CD14-positive monocyte (primary cell): Measurements from ENCODE around the gene BAIAP2L2. TPM values are rescaled to one million over a fixed set of nuclear protein-coding genes. Genes with fewer than 3 reads are reported as not detected.

Experiments used
- DNase-seq, 3 donors: peaks; one replicate each; pipeline ENCODE4 v3.0.0-alpha.2; 2011 to 2022
- H2AFZ ChIP-seq: 2 replicates; pipeline ENCODE4 v1.6.0; 2012; ENCODE audit warnings: mild to moderate bottlenecking, low read depth, low read length, inconsistent platforms; ENCODE audit not compliant: insufficient read depth, poor library complexity, severe bottlenecking
- H3K27ac ChIP-seq, 2 donors: 1 replicate in 1 of 2; 2 replicates in 1 of 2; pipeline ENCODE4 v1.5.1; 2012 to 2013; ENCODE audit warnings: low read length in 2 of 2, control low read depth in 1 of 2, inconsistent platforms in 1 of 2, low read depth in 1 of 2, mild to moderate bottlenecking in 1 of 2
- H3K27me3 ChIP-seq, 2 donors: one replicate each; pipeline versions ENCODE4 v1.6.0 to v1.6.1; 2011 to 2013; ENCODE audit warnings: low read length in 2 of 2; ENCODE audit not compliant: control insufficient read depth in 2 of 2, insufficient read depth in 2 of 2
- H3K36me3 ChIP-seq, 2 donors: replicated peaks in 1 of 2; 1 replicate in 1 of 2; 2 replicates in 1 of 2; pipeline versions ENCODE4 v1.5.1 to v1.6.1; 2012 to 2013; ENCODE audit warnings: low read length in 2 of 2, control low read depth in 1 of 2, inconsistent platforms in 1 of 2, mild to moderate bottlenecking in 1 of 2; ENCODE audit not compliant: insufficient read depth in 2 of 2, control insufficient read depth in 1 of 2
- H3K4me1 ChIP-seq, 2 donors: 1 replicate in 1 of 2; 2 replicates in 1 of 2; pipeline versions ENCODE4 v1.5.1 to v1.6.1; 2012 to 2013; ENCODE audit warnings: low read length in 2 of 2, control low read depth in 1 of 2, inconsistent platforms in 1 of 2, mild to moderate bottlenecking in 1 of 2, moderate library complexity in 1 of 2; ENCODE audit not compliant: insufficient read depth in 2 of 2, control insufficient read depth in 1 of 2
- H3K4me2 ChIP-seq: replicated peaks from 2 replicates; pipeline ENCODE3; 2012; ENCODE audit warnings: low read length, moderate library complexity, mild to moderate bottlenecking; ENCODE audit not compliant: poor library complexity, severe bottlenecking; ENCODE audit errors: extremely low read depth
- H3K4me3 ChIP-seq, 3 experiments: fragments of 200-600 bp in 1 of 3; sonication (generic) in 1 of 3; replicated peaks in 1 of 3; 1 replicate in 2 of 3; 2 replicates in 1 of 3; pipeline ENCODE4 v1.5.1; 2011 to 2013; ENCODE audit warnings: low read length in 3 of 3, mild to moderate bottlenecking in 3 of 3, control low read depth in 2 of 3, low read depth in 2 of 3, inconsistent platforms in 1 of 3, moderate library complexity in 1 of 3
- H3K79me2 ChIP-seq: 2 replicates; pipeline ENCODE4 v1.6.0; 2012; ENCODE audit warnings: mild to moderate bottlenecking, control low read depth, inconsistent platforms, low read length, moderate library complexity; ENCODE audit not compliant: insufficient read depth
- H3K9ac ChIP-seq: 2 replicates; pipeline ENCODE4 v1.6.0; 2017; ENCODE audit warnings: low read length, mild to moderate bottlenecking; ENCODE audit not compliant: insufficient read depth, poor library complexity, severe bottlenecking
- H3K9me3 ChIP-seq, 2 donors: replicated peaks in 1 of 2; 1 replicate in 1 of 2; 2 replicates in 1 of 2; pipeline versions ENCODE4 v1.5.1 to v1.6.1; 2012 to 2013; ENCODE audit warnings: low read length in 2 of 2, control low read depth in 1 of 2; ENCODE audit not compliant: control insufficient read depth in 1 of 2, insufficient read depth in 1 of 2
- H4K20me1 ChIP-seq: 2 replicates; pipeline ENCODE4 v1.6.0; 2012; ENCODE audit warnings: mild to moderate bottlenecking, low read length, control low read depth, moderate library complexity; ENCODE audit not compliant: insufficient read depth
- H3K27ac Mint-ChIP-seq, 7 donors: one replicate each; pipeline ENCODE4 v1.8.0; 2020; ENCODE audit warnings: mild to moderate bottlenecking in 7 of 7, mixed read lengths in 7 of 7, moderate library complexity in 6 of 7, inconsistent platforms in 2 of 7
- H3K27me3 Mint-ChIP-seq, 3 donors: one replicate each; pipeline ENCODE4 v1.8.0; 2021 to 2022; ENCODE audit warnings: low read depth in 3 of 3, mild to moderate bottlenecking in 3 of 3, mixed read lengths in 3 of 3, moderate library complexity in 3 of 3, inconsistent platforms in 1 of 3
- H3K36me3 Mint-ChIP-seq, 2 donors: one replicate each; pipeline ENCODE4 v1.8.0; 2020; ENCODE audit warnings: mixed read lengths in 2 of 2, inconsistent platforms in 1 of 2, mild to moderate bottlenecking in 1 of 2
- H3K4me1 Mint-ChIP-seq: one replicate; pipeline ENCODE4 v1.8.0; 2020; ENCODE audit warnings: mild to moderate bottlenecking, mixed read lengths
- H3K4me3 Mint-ChIP-seq, 2 donors: one replicate each; pipeline ENCODE4 v1.8.0; 2020; ENCODE audit warnings: mild to moderate bottlenecking in 2 of 2, mixed read lengths in 2 of 2, moderate library complexity in 1 of 2
- H3K9me3 Mint-ChIP-seq, 7 donors: one replicate each; pipeline ENCODE4 v1.8.0; 2020 to 2022; ENCODE audit warnings: mixed read lengths in 7 of 7, mild to moderate bottlenecking in 6 of 7, moderate library complexity in 6 of 7, inconsistent platforms in 2 of 7
- CTCF ChIP-seq: fragments of 200-600 bp; IDR thresholded peaks from one replicate; pipeline ENCODE4 v1.8.0; 2022; ENCODE audit warnings: antibody characterized with exemption, mild to moderate bottlenecking
- WGBS: methylation state at CpG from one replicate; pipeline ENCODE4 v1.1.5; 2013; ENCODE audit warnings: missing lambda C conversion rate; ENCODE audit not compliant: insufficient coverage; 5-methylcytosine and 5-hydroxymethylcytosine counted together
- intact Hi-C, 2 donors: fragments of 100-400 bp; cut with micrococcal nuclease; formaldehyde crosslinking; loops; one replicate each; pipeline versions ENCODE4 v1.15.0 to v1.15.1; 2023
- polyA plus RNA-seq, 3 donors: library from polyadenylated mRNA; depleted of rRNA in 1 of 3; unstranded in 2 of 3; stranded (reverse) in 1 of 3; fragments of 300-500 nt in 2 of 3; fragments of >200 nt in 1 of 3; fragmentation: Illumina TruSeq in 2 of 3; gene quantifications; 1 replicate in 2 of 3; 2 replicates in 1 of 3; pipeline ENCODE4 v1.2.3, GENCODE V29; 2012 to 2021

Gene BAIAP2L2
- polyA plus RNA-seq, 3 donors = 0.11 TPM; not detected in 2

- Histone ChIP-seq H3K27ac (no peak overlapping the region), H3K4me1 (no peaks in the 10 kb centered on the region), H3K9ac (no peak overlapping the region), H2AFZ (no peak overlapping the region), H3K27me3 (no peaks in the 10 kb centered on the region), H3K4me2 (no peak overlapping the region), H3K79me2 (no peaks in the 10 kb centered on the region), H3K36me3 (no peaks in the 10 kb centered on the region), H3K4me3 (no peak overlapping the region), H4K20me1 (no peaks in the 10 kb centered on the region), H3K9me3 (no peaks in the 10 kb centered on the region)
- no peak for DNase-seq
- Mint-ChIP-seq H3K9me3 (no peaks in the 10 kb centered on the region), H3K4me1 (no peaks in the 10 kb centered on the region), H3K27me3 (peaks cover 0 to 2% (median 2%) of the 10 kb centered on the region in 3 donors), H3K27ac (no peak overlapping the region), H3K4me3 (no peak overlapping the region), H3K36me3 (no peaks in the 10 kb centered on the region)
- TF ChIP-seq CTCF = no peak
- WGBS = 92% methylated on average over 6 of the region's 32 CpGs
- intact Hi-C loops = no loop called here
Observed at GRCh38 chr22:38097557-38098409, 12.7 kb downstream of the BAIAP2L2 start.

DNA sequence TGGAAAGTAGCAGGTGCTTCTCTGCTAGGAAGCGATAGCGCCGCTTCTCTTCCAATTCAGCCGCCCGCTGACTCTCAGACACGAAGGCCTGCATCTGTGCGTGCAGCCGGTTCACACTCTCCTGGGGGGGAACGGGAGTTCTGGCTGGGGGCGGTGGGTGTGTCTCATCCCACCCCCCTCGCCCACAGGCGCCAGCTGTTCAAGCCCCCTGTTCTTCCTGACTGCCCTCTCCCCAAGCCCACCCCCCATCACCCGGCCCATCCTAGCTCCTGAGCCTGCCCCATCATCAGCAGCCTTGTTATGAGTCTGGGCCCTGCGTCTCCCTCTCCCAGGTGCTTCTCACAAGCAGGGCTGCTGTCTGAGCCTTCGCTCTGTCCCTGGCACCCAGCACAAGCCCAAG is 13.4 kb downstream of the BAIAP2L2 start:
- intact Hi-C loops = no loop called here
- Histone ChIP-seq H3K27me3 (no peaks in the 10 kb centered on the region), H3K4me2 (no peak overlapping the region), H3K9ac (no peak overlapping the region), H3K27ac (no peak overlapping the region), H3K36me3 (no peaks in the 10 kb centered on the region), H3K9me3 (no peaks in the 10 kb centered on the region), H4K20me1 (no peaks in the 10 kb centered on the region), H2AFZ (no peak overlapping the region), H3K79me2 (no peaks in the 10 kb centered on the region), H3K4me3 (no peak overlapping the region), H3K4me1 (no peaks in the 10 kb centered on the region)
- Mint-ChIP-seq H3K9me3 (no peaks in the 10 kb centered on the region), H3K4me3 (no peak overlapping the region), H3K27ac (no peak overlapping the region), H3K27me3 (peaks cover 0 to 2% (median 1%) of the 10 kb centered on the region in 3 donors), H3K4me1 (no peaks in the 10 kb centered on the region), H3K36me3 (no peaks in the 10 kb centered on the region)
- no peak for DNase-seq
- no peak for TF ChIP-seq CTCF
- 95% methylated on average over 13 of the region's 15 CpGs for WGBS
